GM03348 (cell line): ENCODE results near the gene VWA3B.
"Not testable (repeated sequence)": the region's sequence is repeated elsewhere in the genome, so short reads cannot be mapped to it uniquely, and the experiment has no call there.

Source experiments
- DNase-seq: peaks from one replicate; pipeline ENCODE4 v3.0.0; 2012; ENCODE audit warnings: low spot score

Gene VWA3B, protein sequence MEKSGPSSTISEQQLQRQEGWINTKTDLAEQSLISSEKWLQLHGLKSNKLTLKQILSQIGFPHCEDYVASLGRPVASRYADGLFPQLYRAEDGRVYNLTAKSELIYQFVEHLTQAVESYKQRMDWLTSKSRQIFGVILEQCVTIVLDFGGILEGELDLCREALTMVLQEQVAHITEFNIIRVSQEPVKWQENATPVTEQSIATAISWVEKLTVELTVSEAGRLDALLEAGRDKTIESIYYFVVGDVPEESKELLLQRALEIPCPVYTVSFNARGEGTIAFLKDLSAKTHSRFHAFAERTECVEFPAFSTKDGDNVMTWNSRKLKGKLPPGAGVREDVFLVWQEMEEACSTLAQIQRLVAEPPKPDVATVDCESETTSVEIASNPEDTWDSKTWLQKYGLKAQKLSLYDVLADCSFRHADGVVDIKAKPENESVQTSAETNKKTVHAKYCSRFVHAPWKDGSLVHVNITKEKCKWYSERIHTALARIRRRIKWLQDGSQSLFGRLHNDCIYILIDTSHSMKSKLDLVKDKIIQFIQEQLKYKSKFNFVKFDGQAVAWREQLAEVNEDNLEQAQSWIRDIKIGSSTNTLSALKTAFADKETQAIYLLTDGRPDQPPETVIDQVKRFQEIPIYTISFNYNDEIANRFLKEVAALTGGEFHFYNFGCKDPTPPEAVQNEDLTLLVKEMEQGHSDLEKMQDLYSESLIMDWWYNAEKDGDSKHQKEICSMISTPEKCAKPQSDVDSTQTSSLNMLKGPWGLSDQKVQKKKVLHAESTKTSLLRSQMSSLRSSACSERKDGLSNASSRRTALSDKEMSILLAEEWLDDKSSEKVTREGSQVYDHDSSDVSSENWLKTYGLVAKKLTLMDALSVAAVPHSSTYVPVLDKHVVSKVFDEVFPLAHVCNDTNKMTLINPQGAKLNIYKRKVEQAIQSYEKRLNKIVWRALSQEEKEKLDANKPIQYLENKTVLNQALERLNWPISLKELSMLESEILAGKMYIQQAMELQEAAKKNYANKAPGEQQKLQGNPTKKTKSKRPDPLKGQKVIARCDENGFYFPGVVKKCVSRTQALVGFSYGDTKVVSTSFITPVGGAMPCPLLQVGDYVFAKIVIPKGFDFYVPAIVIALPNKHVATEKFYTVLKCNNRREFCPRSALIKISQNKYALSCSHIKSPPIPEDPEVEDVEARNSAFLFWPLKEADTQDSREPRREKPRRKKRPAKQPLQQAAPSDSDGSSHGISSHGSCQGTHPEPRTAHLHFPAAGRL (N-terminal part only)

DNA sequence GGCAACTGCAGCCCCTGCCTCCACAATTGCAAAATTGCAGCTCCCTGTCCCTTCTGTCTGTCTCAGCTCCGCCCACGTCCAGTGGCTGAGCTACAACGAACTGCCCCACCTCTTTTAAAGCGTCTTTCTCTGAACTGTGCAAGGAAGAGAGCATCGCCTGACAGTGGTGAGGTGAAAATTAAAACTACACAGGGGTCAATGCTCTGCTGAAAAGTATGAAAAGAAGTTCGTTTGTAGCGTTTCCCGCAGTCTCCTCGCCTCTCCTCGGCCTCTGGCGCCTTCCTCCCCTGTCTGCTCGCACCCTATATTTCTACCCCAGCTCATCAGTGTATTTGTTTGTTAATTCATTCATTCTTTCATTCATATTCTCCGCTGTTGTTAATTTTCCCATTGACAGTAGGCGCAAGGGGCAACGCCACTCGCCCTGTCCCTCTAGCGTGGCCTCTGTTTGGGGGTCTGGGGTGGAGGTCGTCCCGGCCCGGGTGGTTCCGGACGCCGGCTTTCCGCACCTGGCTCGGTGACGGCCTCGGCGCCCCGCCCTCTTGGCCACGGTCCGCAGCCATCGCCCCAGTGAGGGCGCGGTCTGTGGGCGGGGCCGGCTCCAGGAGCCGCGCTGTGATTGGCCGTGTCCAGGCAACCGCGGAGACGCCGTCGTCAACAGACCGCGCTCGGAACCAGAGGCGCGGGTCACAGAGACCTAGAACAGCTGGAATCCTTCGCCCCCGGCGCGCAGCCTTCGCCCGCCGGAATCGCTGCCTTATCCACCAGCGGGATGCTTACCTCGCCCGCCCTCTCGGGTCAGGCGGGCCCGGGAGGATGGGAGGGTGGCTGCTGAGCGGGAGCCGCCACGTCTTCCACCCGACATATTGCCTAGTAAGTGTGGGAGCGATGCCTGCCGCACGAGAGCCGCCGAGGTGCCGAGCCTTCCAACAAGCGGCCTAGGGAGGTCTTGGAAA is at the start of gene VWA3B:
Gene VWA3B (plus strand): TSS at position 677 of the 956 bp plus-strand sequence. CDS start 5,926 bp downstream, outside the sequence.
- DNase-seq: peak; percentile 66

DNA sequence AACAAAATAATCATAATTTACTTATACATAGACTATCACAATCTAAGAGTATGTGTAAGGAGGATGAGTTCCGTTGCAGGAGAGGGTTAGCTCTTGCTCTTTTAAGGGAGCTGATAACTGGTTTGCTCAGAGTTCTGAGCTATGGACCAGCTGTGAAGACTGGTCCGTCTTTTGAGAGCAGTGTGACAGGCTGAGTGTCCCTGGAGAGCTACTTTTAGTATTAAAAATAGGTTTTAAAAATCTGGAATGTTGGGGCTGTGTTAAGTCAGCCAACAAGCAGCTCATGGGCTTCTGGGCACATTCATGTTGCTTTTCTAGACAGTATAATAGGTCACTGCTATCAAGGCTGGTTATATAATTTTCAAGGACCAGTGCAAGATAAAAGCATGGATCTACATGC is 49.8 kb upstream of the VWA3B start:
- no peak for DNase-seq

DNA sequence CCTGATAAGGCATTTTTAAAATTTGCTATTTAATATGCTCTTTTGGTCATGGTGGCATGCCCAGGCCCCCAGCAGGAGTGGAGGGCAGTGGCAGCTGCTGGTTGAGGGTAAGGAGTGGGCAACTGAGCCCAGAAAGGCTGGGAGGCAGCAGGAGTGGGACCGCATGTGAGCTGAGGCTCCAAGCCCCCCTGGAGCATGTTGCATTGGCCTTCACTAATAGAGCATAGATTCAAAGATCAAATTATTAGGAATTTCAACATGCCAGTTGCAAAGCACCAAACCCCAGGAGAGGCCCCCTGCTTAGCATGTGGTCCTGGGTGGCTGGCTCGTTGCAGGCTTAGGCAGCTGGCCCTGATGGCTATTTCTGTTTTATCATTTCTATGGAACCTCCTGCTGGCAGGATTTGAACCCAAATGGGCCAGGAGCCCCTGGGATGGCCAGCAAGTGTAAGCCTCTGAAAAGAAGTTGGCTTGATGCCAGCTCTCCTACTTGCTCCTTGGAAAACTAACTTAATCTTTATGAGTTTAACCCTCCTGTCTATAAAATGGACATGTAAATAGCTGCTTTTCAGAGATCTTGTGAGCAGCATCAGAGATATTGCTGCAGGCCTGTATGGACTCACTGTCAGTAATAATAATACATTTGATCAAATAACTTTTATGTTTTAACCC is 49.2 kb upstream of the VWA3B start:
- no peak for DNase-seq

- DNase-seq: no peak
Observed at GRCh38 chr2:98039085-98039756, 47.7 kb upstream of the VWA3B start.

- DNase-seq: no peak
Observed at GRCh38 chr2:98040331-98040939, 46.5 kb upstream of the VWA3B start.

- DNase-seq: no peak
Observed at GRCh38 chr2:98043101-98043500, 43.9 kb upstream of the VWA3B start.

GRCh38 chr2:98044730-98045129 is 42.2 kb upstream of the VWA3B start:
- DNase-seq: not testable (repeated sequence)

DNA sequence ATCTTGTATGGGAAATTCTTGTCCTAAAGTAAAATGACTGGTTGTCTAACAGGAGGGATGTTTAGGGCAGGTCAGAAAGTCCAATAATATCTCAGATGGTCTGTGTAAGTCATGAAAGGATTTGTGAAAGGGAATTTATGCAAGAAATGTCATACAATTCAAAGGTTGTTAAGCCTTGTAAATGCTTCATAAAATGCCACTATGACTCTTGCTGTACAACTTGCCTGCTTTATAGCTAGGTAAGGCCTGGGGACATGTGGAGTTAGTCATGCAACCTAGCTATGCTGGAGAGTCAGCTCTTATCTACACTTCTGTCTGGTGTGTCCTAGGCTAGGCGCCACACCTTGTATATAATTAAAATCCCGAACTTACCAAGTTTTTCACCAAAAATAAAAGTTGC is 36.9 kb upstream of the VWA3B start:
- no peak for DNase-seq

DNA sequence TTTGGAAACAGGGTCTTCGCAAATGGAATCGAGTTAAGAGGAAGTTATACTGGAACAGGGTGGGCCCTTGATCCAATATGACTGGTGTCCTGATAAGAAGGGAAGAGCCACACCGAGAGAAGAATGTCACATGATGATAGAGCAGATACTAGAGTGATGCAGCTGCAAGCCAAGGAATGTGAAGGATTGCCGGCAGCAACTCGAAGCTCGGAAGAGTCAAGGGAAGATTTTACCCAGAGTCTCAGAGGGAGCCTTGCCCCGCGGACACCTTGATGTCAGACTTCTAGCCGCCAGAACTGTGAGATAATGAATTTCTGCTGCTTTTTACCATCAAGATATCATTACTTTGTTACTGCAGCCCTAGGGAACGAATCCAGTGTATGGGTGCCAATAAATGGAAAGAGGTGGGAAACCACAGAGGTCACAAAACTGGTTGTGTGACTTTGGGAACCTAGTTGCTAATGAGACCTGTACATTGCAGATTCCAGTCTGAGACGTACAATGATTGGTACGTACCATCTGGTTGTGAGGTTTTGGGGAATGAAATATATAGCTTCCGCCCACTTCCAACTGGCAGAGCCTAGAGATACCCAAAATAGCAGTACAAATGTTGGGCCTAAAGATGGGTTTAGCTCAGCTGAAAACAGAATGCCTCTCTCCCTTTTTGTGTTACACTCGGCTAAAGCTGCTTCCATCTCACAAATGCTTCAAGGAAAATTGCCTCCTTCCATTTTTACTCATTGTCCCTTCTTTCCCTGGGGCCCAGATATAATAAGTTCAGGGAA is 28.6 kb upstream of the VWA3B start:
- DNase-seq: no peak

DNA sequence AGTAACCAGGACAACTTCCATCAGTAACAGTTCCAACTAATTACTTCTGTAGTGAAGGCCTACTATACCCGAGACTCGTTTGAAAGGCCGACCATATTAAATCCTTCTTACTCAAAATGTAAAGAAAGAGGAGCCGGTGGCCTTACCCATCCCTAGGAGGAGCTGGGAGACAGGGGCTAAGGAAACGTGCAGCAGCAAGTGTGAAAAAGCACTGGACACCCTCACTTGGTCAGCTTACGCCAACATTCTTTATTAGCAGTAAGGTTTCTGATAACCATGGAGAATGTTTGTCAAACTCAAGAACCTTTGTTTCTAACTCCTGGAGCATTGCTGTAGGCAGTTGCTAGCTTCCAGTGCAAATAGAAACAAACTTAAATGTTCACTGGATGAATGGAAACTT is 26.7 kb upstream of the VWA3B start:
- no peak for DNase-seq

DNA sequence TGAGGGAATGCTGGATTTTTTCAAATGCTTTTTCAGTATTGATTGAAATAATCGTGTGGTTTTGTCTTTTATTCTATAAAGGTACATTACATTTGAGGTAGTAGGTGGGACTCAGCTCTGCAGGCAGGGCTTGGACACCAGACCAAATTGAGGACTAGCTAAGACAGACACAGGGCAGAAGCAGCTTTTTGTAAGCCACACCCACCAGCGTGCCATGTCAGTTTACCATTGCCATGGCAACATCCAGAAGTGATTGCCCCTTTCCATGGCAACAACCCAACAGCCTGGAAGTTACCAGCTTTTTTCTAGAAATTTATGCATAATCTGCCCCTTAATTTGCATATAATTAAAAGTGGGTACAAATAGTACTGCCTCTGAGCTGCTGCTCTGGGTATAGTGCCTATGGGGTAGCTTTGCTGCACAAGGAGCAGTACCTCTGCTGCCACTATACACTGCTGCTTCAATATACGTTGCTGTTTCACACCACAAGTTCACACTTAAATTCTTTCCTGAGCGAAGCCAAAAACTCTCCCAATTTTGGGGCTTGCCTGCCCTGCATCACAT is 23.6 kb upstream of the VWA3B start:
- DNase-seq: no peak

DNA sequence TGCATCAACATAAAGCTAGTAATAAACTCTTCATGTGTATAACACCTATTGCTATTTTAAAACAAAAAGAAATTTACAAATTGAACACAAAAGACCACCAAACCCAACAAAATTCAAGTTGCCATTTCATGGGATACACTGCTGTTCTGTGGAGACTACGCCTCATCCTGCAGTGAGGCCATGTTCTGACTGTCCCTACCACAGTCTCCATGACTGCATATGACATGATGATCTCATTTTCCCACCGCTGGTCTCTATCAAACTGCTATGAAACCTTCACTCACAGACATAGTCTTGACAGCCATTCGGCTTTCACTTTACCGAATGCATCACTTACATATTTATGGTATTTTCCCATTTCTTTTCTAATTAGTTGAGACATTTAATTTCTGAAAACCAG is 21.2 kb upstream of the VWA3B start:
- DNase-seq: no peak

DNA sequence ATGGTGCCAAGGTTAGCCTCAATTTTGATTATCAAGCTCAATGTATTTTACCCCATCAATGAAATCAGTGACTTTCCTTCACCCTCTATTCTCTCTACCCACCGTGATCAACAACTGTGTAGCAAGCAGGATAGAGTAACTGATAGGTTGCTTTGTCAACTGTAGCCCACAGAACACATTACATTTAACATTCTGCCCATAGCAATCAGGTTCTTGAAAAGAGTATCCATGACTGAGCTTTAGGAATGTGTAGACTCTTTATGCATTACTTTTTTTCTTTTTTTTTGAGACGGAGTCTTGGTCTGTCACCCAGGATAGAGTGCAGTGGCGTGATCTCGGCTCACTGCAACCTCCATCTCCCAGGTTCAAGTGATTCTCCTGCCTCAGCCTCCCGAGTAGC is 19.8 kb upstream of the VWA3B start:
- no peak for DNase-seq

GRCh38 chr2:98070081-98070480 is 16.9 kb upstream of the VWA3B start:
- DNase-seq: no peak

GRCh38 chr2:98072442-98072841 is 14.5 kb upstream of the VWA3B start:
- no peak for DNase-seq

- DNase-seq: no peak
Observed at GRCh38 chr2:98078701-98079100, 8.3 kb upstream of the VWA3B start.

DNA sequence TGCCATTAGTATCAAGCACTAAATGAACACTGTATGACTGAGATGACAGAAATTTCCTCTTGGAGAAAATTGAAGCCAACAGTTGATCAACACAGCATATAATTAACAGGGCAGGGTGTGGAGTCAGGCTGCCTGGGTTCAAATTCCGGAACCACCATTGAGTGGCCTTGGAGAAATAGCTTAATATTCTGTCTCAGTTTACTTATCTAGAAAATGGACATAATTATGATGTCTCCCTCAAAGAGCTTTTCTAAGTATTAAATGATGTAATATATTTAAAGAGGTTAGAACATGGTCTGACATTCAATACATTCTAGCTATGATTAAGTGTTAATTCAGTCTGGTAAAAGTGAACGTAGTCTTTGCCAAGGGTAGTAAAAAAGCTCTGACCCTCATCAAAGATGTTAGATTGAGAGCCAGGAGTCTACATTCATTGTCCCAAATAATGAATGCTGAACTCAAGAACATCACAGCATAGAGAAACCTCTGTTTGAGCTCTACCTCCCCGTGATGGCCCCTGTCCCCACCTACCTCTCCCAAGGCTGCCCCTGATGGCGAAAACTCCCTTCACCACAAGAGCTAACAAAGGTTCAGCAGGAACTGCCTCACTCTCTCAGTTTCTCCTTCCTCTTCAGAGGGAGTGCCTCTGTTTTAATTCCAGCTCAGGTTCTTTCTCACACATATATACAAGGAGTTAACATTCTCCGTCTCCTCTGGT is 2.7 kb upstream of the VWA3B start:
- DNase-seq: no peak

GRCh38 chr2:98084869-98085238 is 2.1 kb upstream of the VWA3B start:
- DNase-seq: no peak
